Subcutaneous abdominal adipose tissue (tissue), 5 donors: ENCODE results near the gene NOL4L.
A peak's percentile ranks its signal among the peaks of the same experiment; 100 is the strongest.

Experiments
- H3K27ac ChIP-seq: one replicate; pipeline ENCODE4 v1.7.0; 2013; ENCODE audit warnings: low read depth, mild to moderate bottlenecking, inconsistent platforms, low read length, moderate library complexity
- H3K27me3 ChIP-seq, 5 donors: one replicate each; pipeline ENCODE4 v1.7.0; 2013; ENCODE audit warnings: low read length in 5 of 5, inconsistent platforms in 1 of 5; ENCODE audit not compliant: control insufficient read depth in 5 of 5, insufficient read depth in 4 of 5
- H3K36me3 ChIP-seq, 5 donors: one replicate each; pipeline ENCODE4 v1.7.0; 2013; ENCODE audit warnings: low read length in 5 of 5; ENCODE audit not compliant: control insufficient read depth in 5 of 5, insufficient read depth in 5 of 5
- H3K4me1 ChIP-seq, 5 donors: one replicate each; pipeline ENCODE4 v1.7.0; 2013; ENCODE audit warnings: low read length in 5 of 5, mild to moderate bottlenecking in 3 of 5, moderate library complexity in 1 of 5; ENCODE audit not compliant: control insufficient read depth in 5 of 5, insufficient read depth in 5 of 5
- H3K4me3 ChIP-seq, 5 donors: one replicate each; pipeline ENCODE4 v1.7.0; 2013; ENCODE audit warnings: low read length in 5 of 5, low read depth in 1 of 5
- H3K9ac ChIP-seq, 5 donors: one replicate each; pipeline ENCODE4 v1.7.0; 2013; ENCODE audit warnings: low read length in 5 of 5, mild to moderate bottlenecking in 4 of 5, moderate library complexity in 3 of 5
- H3K9me3 ChIP-seq, 5 donors: one replicate each; pipeline ENCODE4 v1.7.0; 2013; ENCODE audit warnings: low read length in 5 of 5; ENCODE audit not compliant: control insufficient read depth in 5 of 5
- donor health status: healthy.
- donor health status: healthy.
- donor health status: healthy.
- donor health status: healthy.
- donor health status: healthy.

The NOL4L gene

DNA sequence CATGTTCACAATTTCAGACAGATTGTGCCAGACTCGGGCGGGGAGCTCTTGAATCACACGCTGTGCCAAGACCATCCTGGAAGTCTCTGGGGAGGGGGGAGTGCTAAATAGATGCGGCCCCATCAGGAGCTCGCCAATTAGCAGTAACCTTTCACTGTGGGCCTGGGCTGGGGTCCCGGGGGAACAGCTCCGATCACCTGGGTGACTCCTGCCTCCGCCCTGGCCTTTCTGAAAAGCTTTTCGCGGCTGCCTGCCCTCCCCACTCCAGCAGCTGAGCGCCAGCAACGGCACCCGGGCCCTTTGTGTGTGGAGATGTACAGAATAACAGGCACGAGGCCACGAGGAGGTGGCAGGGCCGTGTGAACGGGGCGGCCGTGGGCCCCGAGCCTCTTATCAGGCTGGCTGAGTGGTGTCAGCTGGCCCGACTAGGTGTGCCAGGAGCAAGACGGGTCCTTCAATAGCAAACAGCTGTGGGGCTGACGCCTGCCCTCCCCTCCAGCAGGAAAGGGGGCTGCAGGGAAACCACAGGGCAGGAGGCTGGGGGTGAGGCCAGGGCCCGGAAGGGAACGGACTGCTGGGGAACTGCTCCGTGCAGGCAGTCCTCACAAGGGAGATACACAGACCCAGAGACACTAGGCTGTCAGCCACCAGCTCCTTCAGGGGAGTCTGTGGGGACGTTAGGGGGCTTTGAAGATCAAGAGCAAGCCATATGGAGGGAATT lies 56.8 kb downstream of the NOL4L start:
- no peaks in the 10 kb centered on the region for H3K27me3 ChIP-seq
- no peak overlapping the region for H3K9ac ChIP-seq
- no peaks in the 10 kb centered on the region for H3K36me3 ChIP-seq
- no peaks in the 10 kb centered on the region for H3K9me3 ChIP-seq
- peaks cover 2 to 43% (median 32%) of the 10 kb centered on the region in 5 donors for H3K4me1 ChIP-seq
- H3K27ac ChIP-seq, result no peak overlapping the region
- H3K4me3 ChIP-seq, result no peak overlapping the region

DNA sequence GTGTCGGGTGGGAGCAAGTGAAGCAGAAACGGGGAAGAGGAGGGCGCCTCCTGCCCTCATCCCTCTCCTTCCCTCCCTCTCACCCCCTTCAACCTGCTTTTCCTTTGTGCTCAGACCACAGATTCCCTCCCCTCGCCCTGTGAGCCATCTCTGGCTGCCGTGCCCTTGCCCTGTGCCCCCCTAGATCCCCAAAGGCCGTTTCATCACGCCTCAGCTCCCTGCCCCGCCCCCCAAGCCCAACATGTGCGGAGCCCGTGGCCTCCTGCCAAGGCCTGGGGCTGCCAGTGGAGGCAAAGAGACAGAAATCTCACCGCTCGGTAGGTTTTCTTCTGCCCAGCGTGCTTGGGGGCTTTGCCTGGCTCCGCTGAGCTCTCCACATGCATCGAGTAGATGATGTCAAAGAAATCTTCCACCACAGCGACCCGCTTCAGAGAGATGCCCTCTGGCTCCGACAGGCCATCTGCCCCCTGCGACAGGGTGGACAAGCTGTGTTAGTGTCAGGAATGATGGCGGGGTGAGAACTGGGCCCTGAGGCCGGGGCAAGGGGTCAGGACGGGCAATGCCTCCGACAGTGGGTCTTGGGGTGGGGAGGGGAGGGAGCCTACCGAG lies 57.6 kb downstream of the NOL4L start:
- Histone ChIP-seq H3K9me3 (no peaks in the 10 kb centered on the region), H3K4me1 (peaks cover 2 to 49% (median 32%) of the 10 kb centered on the region in 5 donors), H3K36me3 (no peaks in the 10 kb centered on the region), H3K27ac (no peak overlapping the region), H3K27me3 (no peaks in the 10 kb centered on the region), H3K9ac (peak overlapping the region in 1 of 5 donors; percentile 31), H3K4me3 (no peak overlapping the region)

DNA sequence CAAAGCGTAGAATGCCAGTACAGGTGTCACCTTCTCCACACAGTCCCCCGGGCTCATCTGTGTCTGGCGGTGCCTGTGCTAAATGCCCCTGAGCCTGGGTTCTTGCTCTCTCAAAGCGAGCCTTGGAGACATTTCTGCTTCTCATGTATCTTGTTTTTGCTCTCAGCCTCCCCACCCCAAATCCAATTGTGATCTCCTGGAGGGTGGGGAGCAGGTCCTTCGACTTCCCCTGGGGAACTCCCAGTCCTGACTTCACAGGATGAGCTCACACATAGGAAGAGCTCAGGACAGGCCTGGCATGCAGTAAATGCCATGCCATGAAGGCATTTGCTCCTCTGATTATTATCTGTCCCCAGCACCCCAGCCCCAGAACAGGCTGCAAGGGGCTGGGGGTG lies 58.1 kb downstream of the NOL4L start:
- Histone ChIP-seq H3K36me3 (no peaks in the 10 kb centered on the region), H3K9ac (peak overlapping the region in 1 of 5 donors; percentile 31), H3K27ac (no peak overlapping the region), H3K4me1 (peaks cover 2 to 49% (median 32%) of the 10 kb centered on the region in 5 donors), H3K9me3 (no peaks in the 10 kb centered on the region), H3K27me3 (no peaks in the 10 kb centered on the region), H3K4me3 (no peak overlapping the region)

DNA sequence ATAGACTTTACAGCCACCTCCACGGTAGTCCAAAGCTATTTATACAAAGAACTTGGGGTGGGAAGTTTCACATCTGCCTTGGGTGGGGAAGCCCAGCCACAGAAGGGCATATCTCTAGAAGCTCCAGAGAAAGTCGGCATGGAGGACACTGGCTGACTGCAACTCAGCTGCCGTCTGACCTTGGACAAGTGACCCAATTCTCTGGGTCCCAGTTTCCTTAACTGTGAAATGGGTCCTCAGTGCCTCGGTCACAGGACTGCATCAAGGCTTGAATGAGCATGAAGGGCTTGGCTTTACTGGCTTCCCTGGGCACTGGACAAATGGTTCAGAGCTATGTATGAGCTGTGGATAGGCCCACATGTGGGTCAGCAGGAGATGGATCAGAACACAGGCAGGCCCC lies 58.6 kb downstream of the NOL4L start:
- peaks cover 2 to 53% (median 32%) of the 10 kb centered on the region in 5 donors for H3K4me1 ChIP-seq
- H3K9ac ChIP-seq, result no peak overlapping the region
- no peaks in the 10 kb centered on the region for H3K36me3 ChIP-seq

DNA sequence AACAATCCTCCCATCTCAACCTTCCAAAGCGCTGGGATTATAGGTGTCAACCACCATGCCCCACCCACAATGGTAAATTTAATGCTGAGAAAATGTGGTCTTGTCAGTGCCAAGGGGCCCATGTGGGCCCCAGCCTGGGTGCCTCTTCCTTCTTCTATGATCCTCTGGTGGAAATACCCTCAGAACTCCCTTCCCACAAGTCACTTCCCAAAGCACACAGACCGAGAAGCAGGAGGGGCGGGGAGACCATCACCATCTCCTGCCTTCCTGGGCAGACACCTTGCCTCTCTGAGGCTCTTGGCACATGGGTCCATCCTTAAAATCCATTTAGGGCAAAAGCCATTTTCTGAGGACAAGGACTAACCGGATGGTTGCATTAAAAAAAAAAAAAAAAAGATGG lies 59.0 kb downstream of the NOL4L start:
- Histone ChIP-seq H3K9me3 (no peaks in the 10 kb centered on the region), H3K9ac (no peak overlapping the region), H3K27ac (no peak overlapping the region), H3K36me3 (no peaks in the 10 kb centered on the region), H3K4me3 (no peak overlapping the region), H3K27me3 (no peaks in the 10 kb centered on the region), H3K4me1 (peaks cover 2 to 53% (median 32%) of the 10 kb centered on the region in 5 donors)

More for the DNA sequence above, 58.6 kb downstream of the NOL4L start:
- Histone ChIP-seq H3K4me3 (no peak overlapping the region), H3K27me3 (no peaks in the 10 kb centered on the region), H3K27ac (no peak overlapping the region), H3K9me3 (no peaks in the 10 kb centered on the region)

DNA sequence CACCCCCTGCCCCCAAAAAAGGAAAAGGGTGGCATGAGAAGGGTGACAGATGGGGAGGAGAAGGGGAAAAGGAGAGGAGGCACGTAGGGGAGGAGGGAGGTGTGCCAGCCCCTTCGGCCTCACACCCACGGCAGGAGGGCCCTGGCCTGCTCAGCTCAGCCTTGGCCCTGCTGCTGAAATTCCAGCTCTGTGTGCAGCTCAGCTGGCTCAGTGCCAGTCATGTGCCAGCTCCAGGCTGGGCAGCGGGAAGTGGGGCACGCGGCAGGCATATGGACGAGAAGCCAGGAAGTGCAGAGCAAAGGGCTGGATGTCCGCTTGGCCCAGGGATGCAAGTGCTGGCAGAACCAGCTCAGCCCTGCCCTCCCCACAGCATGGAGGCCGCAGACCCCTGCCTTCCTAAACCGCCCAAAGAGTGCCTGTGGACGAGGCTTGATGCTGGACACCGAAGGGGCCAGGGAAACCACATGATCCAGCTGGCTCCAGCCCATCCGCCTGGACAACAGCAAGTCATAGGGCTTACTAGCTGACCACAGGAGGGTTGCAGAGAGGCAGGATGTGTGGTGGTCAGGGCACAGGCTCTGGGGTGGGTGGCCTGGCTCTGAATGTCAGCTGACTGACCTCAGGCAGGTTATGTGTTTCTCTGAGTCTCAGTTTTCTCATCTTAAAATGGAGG lies 60.2 kb downstream of the NOL4L start:
- H3K9me3 ChIP-seq, result no peaks in the 10 kb centered on the region
- no peaks in the 10 kb centered on the region for H3K27me3 ChIP-seq
- H3K4me3 ChIP-seq, result no peak overlapping the region
- H3K36me3 ChIP-seq, result no peaks in the 10 kb centered on the region
- H3K9ac ChIP-seq, result no peak overlapping the region
- no peak overlapping the region for H3K27ac ChIP-seq
- H3K4me1 ChIP-seq, result peaks cover 2 to 53% (median 32%) of the 10 kb centered on the region in 5 donors

DNA sequence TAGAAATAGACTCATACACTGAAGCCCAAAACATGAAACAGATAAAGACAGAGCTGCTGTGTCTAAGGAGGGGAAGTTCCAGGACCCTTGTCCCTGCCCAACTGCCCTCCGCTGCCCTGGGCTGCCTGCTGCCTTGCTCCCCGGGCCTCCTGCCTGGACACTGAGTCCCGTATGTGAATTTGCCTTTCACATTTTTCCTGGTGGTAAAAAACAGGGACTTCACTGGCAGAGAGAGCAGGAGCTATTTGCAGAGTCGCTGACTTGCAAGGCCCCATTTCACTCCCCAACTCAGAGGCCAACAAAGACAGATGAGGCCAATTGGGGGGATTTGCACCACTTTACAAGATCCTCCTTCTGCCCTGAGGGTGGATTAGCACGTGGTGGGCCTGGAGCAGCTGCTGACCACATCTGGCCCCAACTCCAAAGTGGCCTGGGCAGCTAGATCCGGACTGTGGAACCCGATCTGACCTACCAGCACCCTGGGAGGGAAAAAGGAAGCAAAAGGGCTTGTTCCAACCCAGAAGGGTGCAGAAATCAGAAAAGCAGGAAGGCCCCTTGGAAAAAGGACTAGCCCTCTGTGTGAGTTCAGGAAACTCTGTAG lies 61.4 kb downstream of the NOL4L start:
- Histone ChIP-seq H3K27ac (no peak overlapping the region), H3K4me1 (peaks cover 2 to 54% (median 32%) of the 10 kb centered on the region in 5 donors), H3K9me3 (no peaks in the 10 kb centered on the region), H3K4me3 (no peak overlapping the region), H3K9ac (peak overlapping the region in 2 of 5 donors; percentile 13 to 14), H3K27me3 (no peaks in the 10 kb centered on the region), H3K36me3 (peaks cover 0 to under 1% (median 0%) of the 10 kb centered on the region in 5 donors)

DNA sequence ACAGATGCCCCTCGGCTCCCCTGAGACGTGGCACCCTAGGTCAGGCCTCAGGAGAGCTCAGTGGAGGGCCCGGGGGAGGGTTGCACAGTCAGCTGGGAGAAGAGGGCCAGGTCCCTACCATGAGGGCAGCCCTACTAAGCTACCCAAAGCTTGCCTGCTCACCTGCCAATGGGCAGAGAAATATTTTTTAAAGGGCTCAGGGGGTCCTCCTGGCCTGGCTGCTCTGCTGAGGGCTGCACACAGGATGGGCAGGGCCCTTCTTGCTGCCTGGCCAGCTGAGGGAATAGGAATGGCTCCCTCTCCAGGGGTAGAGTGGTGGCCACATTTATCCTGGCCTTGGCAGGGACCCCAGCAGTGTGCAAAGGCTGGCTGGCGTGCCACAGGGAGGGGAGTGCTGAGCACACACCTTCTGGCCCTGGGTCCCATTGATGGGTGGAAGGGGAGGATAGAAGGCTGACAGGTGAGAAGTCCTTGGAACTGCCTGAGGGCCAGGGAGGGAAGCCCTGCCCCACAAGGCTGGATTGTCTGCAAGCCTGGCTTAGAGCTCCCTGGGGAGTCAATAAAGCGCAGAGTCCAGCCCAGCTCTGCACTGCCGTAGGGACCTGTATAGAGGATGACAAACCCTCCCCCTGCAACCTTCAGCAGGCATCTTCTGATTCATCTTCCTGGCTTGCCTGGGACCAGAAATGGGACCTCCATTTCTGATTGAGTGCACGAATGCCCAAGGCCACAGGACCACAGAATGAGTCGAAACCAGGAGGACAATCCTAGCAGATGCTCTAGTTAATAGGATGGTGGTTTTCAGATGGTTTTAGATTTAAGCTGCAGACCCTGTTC lies 62.1 kb downstream of the NOL4L start:
- no peak overlapping the region for H3K4me3 ChIP-seq
- no peak overlapping the region for H3K27ac ChIP-seq
- H3K9ac ChIP-seq, result peak overlapping the region in 1 of 5 donors; percentile 13
- no peaks in the 10 kb centered on the region for H3K9me3 ChIP-seq
- peaks cover 0 to 7% (median 0%) of the 10 kb centered on the region in 5 donors for H3K36me3 ChIP-seq
- peaks cover 0 to 2% (median 0%) of the 10 kb centered on the region in 5 donors for H3K27me3 ChIP-seq
- peaks cover 3 to 55% (median 33%) of the 10 kb centered on the region in 5 donors for H3K4me1 ChIP-seq

DNA sequence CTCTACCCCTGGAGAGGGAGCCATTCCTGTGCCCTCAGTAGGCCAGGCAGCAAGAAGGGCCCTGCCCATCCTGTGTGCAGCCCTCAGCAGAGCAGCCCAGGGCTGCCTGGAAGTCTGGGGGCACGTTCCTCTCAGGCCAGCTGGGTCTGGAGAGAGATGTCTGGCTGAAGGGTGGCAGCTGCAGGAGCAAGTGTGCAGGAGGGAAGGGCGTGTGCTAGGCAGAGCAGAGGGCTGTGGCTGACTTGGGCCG lies 62.7 kb downstream of the NOL4L start:
- Histone ChIP-seq H3K36me3 (peaks cover 0 to 7% (median 0%) of the 10 kb centered on the region in 5 donors), H3K9ac (no peak overlapping the region), H3K27me3 (peaks cover 0 to 2% (median 0%) of the 10 kb centered on the region in 5 donors), H3K9me3 (no peaks in the 10 kb centered on the region), H3K4me1 (peaks cover 3 to 55% (median 33%) of the 10 kb centered on the region in 5 donors), H3K27ac (no peak overlapping the region), H3K4me3 (no peak overlapping the region)
